NCI-H1694 treated with DMSO at 0.1 percent for 48 hours (cell line): Measurements from ENCODE around the gene FAIM.
"Not testable (repeated sequence)": the region's sequence is repeated elsewhere in the genome, so short reads cannot be mapped to it uniquely, and the experiment has no call there.

Experiments
- DNase-seq: peaks from one replicate; lab custom pipeline; 2025; lab: John Stamatoyannopoulos, UW

FAIM gene, protein sequence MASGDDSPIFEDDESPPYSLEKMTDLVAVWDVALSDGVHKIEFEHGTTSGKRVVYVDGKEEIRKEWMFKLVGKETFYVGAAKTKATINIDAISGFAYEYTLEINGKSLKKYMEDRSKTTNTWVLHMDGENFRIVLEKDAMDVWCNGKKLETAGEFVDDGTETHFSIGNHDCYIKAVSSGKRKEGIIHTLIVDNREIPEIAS

DNA sequence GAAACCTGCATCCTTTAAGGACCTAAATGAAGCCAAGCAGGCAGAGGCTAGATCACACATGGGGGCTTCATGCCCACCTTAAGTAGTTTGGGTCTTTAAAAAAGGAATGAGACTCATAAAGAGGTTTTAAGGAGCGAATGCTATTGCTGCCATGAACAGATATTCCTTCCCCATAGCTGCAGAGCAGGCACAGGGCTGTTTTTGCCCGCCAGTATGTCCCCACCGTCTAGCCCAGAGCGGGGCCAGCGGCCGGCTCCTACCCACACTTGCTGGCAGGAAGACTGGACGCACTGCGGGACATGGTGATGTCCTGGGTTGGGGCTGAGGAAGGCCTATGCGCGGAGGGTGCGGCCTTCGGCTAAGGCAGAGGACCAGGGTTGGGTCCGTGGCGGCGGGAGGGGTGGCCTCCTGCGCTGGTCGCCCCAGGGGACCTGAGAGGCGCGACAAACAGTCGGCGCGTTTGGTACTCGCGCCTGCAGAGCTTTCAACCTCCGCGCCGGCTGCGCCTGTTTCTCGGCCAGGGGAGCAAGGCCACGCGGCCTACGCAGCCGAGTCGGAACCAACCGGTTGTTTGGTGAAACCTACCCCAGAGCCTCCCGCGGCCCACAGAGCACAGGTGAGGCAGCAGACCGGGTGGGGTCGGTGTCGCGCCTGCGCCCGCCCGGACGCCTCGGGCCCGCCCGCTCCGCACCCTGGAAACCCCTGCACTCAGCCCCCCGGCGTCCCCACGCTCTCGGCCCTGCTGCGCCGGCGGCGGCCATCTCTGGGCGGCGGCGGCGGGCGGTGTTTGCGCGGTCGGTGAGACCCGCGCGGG is at the start of gene FAIM:
Gene FAIM, plus strand, starts transcription at position 450 of the 814 bp plus-strand sequence. CDS start 10,956 bp downstream, outside the sequence.
- DNase-seq, result peak; percentile 60

DNA sequence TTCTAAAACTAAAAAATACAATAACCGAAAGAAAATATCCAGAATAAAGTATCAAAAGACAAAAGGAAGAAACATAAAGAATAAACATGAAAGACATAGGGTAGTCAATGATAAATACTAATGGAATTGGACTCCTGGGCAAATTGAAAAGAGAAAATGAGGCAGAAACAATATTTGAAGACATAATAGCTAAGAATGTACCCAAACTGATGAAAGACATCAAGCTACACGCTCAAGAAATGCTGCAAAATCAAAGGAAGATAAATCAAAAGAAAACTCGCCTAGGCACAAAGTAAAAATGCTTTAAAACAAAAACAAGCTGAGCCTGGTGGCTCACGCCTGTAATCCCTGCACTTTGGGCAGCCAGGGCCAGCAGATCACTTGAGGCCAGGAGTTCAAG is 49.4 kb upstream of the FAIM start:
- DNase-seq, result no peak

DNA sequence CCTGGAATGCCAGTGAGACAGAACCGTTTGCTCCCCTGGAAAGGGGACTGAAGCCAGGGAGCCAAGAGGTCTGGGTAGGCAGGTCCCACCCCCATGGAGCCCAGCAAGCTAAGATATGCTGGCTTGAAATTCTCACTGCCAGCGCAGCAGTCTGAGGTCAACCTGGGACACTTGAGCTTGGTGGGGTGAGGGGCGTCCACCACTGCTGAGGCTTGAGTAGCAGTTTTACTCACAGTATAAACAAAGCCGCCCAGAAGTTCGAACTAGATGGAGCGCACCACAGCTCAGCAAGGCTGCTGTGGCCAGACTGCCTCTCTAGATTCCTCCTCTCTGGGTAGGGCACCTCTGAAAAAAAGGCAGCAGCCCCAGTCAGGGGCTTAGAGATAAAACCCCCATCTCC is 48.1 kb upstream of the FAIM start:
- no peak for DNase-seq

DNA sequence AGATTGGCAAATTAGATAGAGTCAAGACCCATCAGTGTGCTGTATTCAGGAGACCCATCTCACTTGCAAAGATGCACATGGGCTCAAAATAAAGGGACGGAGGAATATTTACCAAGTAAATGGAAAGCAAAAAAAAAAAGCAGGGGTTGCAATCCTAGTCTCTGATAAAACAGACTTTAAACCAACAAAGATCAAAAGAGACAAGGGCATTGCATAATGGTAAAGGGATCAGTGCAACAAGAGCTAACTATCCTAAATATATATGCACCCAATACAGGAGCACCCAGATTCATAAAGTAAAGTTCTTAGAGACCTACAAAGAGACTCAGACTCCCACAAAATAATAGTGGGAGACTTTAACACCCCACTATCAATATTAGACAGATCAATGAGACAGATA is 45.7 kb upstream of the FAIM start:
- DNase-seq, result not testable (repeated sequence)

DNA sequence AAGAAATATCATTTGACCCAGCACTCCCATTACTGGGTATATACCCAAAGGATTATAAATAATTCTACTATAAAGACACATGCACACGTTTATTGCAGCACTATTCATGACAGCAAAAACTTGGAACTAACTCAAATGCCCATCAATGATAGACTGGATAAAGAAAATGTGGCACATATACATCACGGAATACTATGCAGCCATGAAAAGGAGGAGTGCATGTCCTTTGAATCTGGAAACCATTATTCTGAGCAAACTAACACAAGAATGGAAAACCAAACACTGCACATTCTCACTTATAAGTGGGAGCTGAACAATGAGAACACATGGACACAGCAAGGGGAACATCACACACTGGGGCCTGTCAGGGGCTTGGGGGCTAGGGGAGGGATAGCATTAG is 42.3 kb upstream of the FAIM start:
- DNase-seq, result not testable (repeated sequence)

DNA sequence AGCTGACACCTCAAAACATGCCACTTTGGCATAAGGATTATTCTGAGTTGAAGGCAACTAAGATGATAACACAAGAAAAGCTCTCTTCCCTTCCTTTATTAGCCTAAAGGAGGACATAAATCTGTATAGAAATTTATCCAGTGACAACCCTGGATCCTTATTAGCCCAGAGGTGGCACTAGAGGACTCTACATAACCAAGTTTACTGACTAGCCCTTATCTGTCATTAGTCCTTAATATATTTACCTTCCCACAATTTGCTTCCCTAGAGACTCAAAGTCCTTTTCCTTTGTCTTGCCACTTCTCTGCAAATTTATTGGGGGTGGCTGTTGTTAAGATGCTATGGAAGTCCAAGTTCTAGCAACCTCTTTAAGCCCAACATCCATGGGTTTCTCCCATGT is 41.2 kb upstream of the FAIM start:
- no peak for DNase-seq

DNA sequence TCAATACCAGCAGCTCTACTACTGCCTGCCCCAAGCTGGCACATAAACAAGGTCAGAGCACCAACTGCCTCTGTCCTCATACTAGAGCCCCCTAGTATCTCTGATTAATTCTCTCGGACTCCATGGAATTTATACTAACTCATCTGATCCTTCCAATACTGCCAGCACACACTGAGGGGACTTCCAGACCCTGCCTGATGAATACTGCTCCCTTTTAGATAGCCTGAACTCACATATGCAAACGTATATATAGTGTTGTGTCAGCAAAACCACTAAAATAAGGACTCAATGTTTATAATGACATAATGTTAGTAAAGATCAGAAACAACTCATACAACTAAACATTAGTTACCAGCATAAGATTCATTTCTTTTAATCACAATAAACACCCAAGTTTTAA is 39.5 kb upstream of the FAIM start:
- DNase-seq, result no peak

DNA sequence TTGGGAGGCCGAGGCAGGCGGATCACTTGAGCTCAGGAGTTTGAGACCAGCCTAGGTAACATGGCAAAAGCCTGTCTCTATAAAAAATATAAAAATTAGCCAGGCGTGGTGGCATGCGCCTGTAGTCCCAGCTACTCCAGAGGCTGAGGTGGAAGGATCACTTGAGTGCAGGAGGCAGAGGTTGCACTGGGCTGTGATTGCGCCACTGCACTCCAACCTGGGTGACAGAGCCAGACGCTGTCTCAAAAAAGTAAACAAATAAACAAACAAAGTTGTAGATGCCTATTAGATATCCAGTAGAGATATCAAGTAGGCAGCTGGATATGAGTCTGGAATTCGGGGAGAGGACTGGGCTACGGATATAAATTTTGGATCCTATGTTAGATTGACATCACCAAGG is 38.9 kb upstream of the FAIM start:
- not testable (repeated sequence) for DNase-seq

DNA sequence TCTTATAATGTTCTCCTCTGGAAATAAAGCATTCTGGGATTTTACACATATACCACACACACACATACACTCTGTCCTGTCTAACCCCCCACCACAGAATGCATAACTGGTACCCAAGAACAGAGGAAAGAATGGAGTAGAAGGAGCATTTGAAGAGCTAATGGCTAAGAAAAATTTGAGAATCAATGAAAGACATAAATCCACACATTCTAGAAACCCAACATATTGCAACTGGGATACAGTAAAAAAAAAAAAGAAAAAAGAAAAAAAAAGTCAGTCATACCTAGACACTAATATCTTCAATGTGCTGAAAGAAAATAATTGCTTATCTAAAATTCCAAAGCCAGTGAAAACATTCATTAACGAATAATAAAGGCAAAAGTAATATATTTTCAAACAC is 35.4 kb upstream of the FAIM start:
- no peak for DNase-seq

DNA sequence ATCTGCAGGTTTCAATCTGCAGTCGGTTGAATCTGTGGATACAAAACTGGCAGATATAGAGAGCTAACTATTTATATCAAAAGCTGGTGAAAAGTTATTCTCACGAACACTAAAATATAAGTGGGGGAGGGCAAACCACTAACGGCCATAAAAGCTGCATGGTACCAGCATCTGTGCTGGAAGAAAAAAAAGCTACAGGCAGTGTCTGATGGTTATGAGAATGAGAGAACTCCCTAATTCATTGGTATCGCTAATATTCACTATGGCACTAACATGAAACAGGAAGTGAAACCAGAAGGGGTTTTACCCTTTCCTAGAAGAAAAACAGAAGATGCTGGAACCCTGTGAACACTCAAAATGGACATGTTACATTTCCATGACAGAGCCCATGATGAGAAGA is 30.4 kb upstream of the FAIM start:
- no peak for DNase-seq

DNA sequence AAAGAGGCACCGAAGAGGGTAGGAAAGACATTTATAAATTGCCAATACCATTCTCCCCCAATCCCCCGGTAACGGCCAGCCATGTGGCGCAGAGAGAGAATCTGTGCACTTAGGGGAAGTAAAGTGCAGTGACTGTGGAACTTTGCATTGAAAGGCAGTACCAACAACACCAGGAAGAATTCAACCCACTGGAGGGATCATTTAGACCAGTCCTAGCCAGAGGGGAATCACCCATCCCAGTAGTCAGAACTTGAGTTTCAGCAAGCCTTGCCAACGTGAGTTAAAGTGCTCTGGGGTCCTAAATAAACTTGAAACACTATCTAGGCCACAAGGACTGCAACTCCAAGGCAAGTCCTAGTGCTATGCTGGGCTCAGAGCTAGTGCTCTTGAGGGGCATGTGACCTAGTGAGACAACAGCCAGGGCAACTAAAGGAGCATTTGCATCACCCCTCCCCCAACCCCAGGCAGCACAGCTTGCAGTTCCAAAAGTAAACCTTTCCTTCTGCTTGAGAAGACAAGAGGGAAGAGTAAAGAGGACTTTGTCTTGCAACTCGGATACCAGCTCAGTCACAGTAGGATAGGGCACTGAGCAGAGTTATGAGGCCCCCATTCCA is 29.5 kb upstream of the FAIM start:
- no peak for DNase-seq

DNA sequence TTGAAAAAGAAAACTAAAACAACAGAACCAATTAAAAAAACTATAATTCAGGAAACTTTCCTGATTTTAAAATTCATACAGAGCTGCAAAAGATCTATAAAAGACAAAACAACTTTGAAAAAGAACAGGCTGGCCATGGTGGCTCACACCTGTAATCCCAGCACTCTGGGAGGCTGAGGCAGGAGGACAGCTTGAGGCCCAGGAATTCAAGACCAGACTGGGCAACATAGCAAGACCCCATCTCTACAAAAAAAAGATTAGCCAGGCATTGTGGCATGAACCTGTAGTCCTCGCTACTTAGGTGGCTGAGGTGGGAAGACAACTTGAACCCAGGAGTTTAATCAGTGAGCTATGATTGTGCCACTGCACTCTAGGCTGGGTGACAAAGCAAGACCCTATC is 21.2 kb upstream of the FAIM start:
- DNase-seq, result no peak

DNA sequence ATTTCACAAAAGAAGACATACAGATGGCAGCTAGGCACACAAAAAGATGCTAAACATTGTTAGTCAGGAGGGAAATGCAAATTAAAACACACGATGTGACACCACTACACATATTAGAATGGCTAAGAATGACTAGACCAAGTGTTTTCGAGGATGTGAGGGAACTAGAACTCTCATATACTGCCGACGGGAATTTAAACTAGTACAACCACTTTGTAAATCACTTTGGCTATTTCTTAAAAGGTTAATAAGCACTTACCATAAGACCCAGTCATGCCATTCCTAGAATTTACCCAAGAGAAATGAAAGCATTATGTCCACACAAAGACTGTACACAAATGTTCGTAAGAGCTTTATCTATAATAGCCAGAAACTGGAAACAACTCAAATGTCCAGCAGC is 20.1 kb upstream of the FAIM start:
- DNase-seq, result no peak

DNA sequence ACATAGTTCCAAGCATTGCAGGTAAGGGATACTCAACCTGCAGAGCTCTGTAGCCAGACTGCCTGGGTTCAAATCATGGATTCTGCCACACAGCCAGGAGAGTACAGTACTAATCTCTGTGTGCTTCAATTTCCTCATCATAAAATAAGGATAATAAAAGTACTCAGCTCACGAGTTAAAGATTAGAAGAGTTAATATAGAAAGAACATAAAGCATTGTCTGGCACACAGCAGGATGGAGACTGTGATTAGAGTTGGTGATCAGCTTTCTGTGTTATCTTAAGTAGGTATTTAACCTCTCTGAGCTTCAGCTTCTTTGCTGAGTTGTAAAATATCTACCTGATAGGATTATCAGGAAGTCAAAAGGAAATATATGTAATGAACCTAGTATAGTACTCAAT is 17.2 kb upstream of the FAIM start:
- DNase-seq, result no peak

DNA sequence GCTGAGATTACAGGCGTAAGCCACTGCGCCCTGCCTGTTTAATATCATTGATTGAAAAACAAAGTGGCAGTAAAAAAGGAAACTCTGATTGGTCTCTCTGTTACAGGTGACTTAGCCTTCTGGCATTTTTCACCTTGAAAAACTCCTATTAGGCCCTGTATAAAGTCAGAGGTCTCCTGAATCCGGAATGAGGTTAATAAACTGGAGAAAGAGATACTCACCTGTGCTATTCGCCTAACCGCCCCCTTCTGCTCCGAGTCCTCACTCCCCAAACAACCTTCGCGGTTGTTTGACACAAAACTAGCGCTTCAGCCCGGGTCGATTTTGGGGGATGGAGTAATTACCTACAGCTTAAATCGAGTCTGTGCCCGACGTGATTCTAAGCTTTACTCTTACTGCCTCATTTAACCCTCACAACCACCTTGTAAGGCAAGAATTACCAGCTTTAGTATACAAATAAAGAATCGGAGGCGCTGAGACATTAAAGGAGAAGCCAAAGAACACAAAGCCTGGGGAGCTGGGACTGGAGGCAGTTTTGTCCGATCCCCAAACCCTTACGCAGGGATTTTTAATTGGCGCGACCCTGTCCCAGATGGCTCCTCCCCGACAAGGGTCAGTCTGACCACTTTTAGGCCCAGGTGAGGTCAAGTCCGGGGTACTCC is 15.0 kb upstream of the FAIM start:
- no peak for DNase-seq

DNA sequence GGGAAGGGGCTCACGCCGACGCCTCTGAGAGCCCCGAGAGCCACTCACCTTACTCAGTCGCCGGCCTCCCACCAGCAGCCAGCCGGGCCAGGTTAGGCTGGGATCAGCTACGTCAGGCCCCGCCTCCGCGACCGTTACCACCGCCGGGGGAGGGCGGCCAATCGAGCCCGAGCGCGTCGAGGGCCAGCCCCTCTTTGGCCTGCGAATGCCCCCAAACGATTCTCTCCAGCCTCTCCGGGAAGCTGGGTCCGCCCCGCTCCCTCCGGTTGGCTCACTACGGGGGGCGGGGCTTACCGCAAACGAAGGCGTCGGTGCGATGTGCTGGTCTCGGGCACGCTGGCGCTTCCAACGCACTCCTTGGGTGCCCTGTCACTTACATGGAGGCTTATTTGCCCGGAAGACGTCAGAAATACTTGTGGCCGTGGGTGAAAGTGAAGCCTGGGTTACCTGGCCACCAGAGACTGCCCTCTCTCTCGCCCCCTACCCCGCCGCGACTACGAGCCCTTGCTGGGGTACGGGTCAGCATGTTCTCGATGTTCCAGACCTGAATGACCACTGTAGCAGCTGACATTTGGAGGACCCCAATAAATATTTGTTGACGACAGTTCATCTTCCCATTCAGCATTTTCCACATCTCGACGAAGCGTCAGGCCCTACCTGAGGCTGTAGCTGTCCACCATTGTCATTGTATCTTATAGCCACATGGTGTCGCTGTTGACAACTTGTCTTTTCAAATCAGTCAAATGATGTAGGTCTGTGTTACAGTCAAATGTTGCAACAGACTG is 14.2 kb upstream of the FAIM start, which contains the start of gene CEP70:
Gene CEP70, minus strand, starts transcription at position 111 of the 785 bp plus-strand sequence. CDS start 21,333 bp downstream, outside the sequence.
- no peak for DNase-seq

DNA sequence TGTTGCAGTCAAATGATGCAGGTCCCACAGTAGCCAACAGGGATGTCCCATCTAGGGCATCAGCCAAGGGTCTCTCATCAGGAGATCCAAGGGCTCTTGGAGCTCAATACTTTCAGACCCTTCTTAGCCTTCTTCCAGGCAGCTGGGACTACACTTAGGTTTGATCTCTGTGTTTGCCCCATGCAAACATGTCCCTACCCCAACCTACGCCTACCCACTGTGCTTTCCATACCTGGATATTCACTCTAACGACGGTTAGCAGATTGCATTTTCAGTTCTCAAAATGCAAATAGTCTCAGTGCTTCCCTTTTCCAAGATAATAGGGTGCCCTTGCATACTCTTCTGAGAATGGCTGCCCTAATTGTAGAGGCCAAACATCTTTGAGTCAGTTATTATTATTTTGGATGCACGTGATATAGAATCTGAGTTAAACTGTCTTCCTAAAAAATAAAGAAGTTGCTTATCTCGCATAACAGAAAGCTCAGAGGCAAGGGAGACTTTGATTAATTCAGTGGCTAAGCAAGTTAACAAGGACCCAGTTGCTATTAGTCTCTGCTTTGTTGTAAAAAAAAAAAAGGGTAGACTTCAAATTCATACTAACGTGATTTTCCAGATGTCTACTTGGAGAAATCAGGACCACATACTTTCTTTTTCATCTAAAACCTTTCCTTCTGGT is 13.5 kb upstream of the FAIM start:
- DNase-seq, result no peak

DNA sequence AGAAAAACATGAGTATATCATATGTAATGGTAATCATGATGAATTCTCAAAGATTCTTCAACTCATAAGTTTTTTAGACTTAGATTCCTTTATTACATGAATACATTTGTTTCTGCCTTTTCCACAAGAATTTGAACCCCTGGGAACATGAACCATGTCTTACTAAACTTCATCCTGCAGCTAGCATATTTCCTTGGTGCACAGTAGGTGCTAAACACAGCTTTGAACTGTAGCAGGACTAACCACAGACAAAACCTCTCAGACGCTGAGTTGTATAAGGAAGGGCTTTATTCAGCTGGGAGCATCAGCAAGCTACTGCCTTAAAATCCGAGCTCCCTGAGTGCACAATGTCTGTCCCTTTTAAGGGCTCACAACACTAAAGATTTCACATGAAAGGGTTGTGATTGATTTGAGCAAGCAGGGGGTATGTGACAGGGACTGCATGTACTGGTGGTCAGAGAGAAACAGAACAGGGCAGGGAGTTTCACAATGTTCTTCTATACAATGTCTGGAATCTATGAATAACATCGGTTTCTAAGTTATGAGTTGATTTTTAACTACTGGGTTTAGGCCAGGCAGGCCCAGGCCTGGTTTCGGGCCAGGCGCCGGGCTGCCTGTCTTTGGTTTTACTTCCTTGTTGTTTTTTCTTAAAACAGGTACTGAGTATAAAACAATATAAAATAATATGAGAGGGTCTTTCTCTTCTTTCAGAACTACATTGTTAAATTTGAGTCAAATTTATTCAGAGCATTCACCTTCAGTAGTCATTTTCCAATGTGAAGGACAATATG is 11.2 kb upstream of the FAIM start:
- DNase-seq, result not testable (repeated sequence)

DNA sequence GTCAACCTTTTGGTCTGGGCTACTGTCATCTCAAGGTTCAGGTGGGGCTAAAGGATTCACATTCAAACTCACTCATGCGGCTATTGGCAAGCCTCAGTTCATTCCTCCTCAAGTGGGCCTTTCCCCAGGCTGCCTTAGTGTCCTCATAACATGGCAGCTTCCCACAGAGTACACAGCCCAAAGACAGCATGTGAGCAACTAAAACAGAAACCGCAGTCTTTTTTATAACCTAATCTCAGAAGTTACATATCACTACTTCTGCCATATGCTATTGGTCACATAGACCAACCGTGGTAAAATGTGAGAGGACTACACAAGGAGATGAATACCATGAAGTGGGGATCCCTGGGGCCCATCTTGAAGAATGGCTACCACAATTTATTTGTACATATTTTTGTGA is 10.0 kb upstream of the FAIM start:
- DNase-seq, result no peak

DNA sequence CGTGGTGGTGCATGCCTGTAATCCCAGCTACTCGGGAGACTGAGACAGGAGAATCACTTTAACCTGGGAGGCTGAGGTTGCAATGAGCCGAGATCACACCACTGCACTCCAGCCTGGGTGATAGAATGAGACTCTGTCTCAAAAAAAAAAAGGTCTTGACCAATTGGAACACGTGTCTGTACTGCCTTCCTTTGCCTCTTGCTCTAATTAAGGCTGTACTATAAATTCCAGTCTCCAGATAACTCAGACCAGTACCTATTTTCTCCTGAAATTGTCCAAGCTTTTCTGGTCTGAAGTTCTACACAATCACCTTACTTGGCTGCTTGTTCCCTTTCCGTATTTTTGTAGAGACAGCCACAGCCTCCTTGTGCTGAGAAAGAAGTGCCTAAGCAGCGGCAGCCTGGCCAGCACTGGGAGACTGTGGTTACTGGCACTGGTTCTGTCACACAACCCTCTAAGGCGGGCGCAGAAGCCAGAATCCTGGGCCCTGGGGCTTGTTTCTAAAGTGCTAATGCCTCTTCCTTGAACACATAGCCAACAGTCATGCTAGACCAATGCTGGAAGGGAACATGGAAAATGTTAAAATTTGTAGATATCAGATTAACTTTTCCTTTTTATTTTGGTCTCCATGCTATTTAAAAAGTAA is 8.3 kb upstream of the FAIM start:
- DNase-seq, result no peak
